ENCODE data around the gene DBX2.
"Not testable (repeated sequence)": the region's sequence is repeated elsewhere in the genome, so short reads cannot be mapped to it uniquely, and the experiment has no call there.

Gene DBX2

GRCh38 chr12:45050751-45051571, at the start of gene DBX2:
TSS of gene DBX2 (minus strand) at chr12:45051099. CDS start at chr12:45050927, 172 bp downstream.
- peak in 1 of 2 experiments; percentile 46 for DNase-seq

- DNase-seq, result no peak
Measured at GRCh38 chr12:45098766-45099165, 47.9 kb upstream of the DBX2 start.

- DNase-seq, result not testable (repeated sequence)
Measured at GRCh38 chr12:45095417-45095816, 44.5 kb upstream of the DBX2 start.

- DNase-seq, result no peak
Measured at GRCh38 chr12:45093051-45093450, 42.2 kb upstream of the DBX2 start.

- no peak for DNase-seq
Measured at GRCh38 chr12:45089411-45090075, 38.6 kb upstream of the DBX2 start.

- DNase-seq, result no peak
Measured at GRCh38 chr12:45088608-45089007, 37.7 kb upstream of the DBX2 start.

- DNase-seq, result not testable (repeated sequence)
Measured at GRCh38 chr12:45084248-45084647, 33.3 kb upstream of the DBX2 start.

- no peak for DNase-seq
Measured at GRCh38 chr12:45077251-45077650, 26.4 kb upstream of the DBX2 start.

- DNase-seq, result no peak
Measured at GRCh38 chr12:45076417-45077026, 25.6 kb upstream of the DBX2 start.

GRCh38 chr12:45075587-45076282, 24.8 kb upstream of the DBX2 start:
- no peak for DNase-seq

- no peak for DNase-seq
Measured at GRCh38 chr12:45065125-45065626, 14.3 kb upstream of the DBX2 start.

- DNase-seq, result no peak
Measured at GRCh38 chr12:45060976-45061375, 10.1 kb upstream of the DBX2 start.

- peak; percentile 80 to 87 for DNase-seq
Measured at GRCh38 chr12:45051572-45052125, 750 bp upstream of the DBX2 start.

- no peak for DNase-seq
Measured at GRCh38 chr12:45049912-45050750, 768 bp downstream of the DBX2 start.

- no peak for DNase-seq
Measured at GRCh38 chr12:45042599-45042998, 8.3 kb downstream of the DBX2 start.

- no peak for DNase-seq
Measured at GRCh38 chr12:45040977-45041376, 9.9 kb downstream of the DBX2 start.

- DNase-seq, result no peak
Measured at GRCh38 chr12:45039757-45040156, 11.1 kb downstream of the DBX2 start.

- DNase-seq, result no peak
Measured at GRCh38 chr12:45034861-45035265, 16.0 kb downstream of the DBX2 start.

- no peak for DNase-seq
Measured at GRCh38 chr12:45017916-45018315, 33.0 kb downstream of the DBX2 start.

GRCh38 chr12:45014396-45014795, 36.5 kb downstream of the DBX2 start:
- no peak for DNase-seq

- no peak for DNase-seq
Measured at GRCh38 chr12:45012749-45013148, 38.1 kb downstream of the DBX2 start.

GRCh38 chr12:45010059-45010458, 40.8 kb downstream of the DBX2 start:
- no peak for DNase-seq
